Activated CD8-positive, alpha-beta memory T cell treated with anti-CD3 and anti-CD28 coated beads for 4 hours (primary cell): Measurements from ENCODE around the gene PITPNM2.
"Not testable (repeated sequence)": the region's sequence is repeated elsewhere in the genome, so short reads cannot be mapped to it uniquely, and the experiment has no call there.

Source experiments
- DNase-seq, 2 donors: peaks; one replicate each; pipeline ENCODE4 v3.0.0-alpha.2; 2020; ENCODE audit warnings: low read depth in 2 of 2

The PITPNM2 gene

DNA sequence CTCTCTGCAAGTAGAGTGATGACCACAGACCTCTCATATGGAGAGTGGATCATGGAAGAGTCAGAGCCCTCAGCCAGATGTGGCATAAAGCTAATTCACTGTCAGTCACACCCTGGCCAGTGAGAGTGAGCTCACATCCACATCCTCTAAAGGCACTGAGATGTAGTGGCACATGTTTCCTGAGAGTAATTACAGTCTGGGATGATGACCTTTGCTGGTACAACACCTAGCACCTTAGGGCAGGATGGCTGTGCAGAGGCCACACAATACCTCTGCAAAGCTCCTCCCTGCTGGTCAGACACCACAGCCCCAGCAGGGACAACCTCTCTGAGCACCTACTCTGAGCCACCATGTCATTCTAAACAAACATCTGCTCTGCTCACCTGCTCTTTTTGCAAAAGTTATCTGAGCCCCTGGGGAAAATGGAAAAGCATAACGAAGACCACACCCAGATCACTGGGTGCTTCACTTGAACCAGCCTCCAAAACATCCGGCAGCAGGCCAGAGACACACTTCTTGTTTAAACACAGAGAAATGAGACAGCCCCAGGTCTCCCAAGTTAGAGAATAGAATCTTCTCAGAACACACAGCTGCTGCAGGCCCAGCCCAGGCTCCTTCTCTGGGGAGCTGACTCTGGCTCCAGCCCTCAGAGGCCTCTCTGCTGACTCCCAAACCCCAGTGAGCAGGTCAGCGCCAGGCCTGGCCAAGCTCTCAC lies 30.3 kb downstream of the PITPNM2 start:
- no peak for DNase-seq

DNA sequence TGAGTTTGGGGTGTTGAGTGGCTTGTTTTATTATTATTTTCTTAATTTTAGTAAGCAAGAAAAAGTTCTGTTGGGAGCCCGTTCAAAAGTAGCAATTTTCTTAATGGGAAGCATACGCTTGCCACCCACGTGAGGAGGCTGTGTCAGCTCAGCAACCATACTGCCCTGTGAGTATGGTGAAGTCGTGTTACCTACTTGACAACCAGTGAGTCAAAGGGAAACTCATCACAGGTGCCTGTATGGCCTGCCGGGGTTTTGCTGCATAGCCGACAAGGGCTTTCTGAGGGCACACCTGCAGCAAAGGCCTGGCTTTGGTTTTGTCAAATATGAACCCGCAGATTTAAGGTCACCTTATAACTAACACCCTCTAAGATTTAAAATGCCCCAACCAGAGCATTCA lies 31.1 kb downstream of the PITPNM2 start:
- peak in 1 of 2 donors; percentile 13 for DNase-seq

DNA sequence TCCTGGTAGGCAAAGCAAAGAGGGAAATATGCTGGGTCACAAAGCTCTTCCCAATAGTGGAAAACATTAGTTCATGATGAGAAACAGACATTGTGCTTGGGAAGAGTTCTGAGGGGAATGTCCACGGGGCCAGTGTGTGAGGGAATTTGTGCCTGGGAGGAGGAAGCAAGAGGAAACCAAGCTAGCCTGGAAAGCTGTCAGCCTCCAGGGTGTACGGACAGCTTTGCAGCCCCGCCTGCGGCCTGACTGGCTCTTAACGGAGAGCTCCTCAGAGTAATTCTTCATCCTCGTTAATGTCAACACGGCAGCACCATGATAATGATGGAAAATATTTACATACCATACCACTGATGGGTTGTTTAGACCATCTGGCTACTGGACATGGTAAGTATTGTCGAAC lies 32.4 kb downstream of the PITPNM2 start:
- DNase-seq, result no peak

DNA sequence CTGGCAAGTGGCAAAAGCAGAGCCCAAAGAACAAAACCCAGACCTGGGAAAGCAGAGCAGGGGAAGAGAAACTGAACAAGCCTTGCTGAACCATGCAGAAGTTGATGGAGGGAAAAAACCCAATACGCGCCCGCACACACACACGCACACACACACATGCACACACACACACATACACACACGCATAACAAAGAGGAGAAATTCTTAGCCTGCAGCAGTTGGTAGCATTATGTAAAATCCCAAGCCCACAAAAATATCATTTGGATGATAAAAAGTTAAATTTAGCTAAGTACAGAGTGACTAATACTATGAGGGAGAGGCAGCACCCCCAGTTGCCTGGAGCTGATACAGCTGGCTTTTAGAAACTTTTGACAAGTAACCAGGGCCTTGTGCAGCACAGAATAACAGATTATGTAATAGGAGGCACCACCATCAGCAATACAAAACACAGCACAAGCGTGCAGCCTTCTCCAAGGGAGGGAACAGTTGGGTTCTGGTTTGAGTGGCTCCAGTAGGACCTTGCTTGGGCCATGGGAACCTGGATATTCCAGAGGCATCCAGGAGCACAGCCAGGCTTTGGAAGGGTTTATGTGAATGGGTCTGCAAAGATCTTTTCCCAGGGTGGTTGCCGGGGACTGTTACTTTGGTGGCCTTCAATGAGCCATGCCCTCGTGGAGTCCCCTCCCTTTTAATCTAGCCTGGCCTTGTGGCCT lies 35.3 kb downstream of the PITPNM2 start:
- no peak for DNase-seq

DNA sequence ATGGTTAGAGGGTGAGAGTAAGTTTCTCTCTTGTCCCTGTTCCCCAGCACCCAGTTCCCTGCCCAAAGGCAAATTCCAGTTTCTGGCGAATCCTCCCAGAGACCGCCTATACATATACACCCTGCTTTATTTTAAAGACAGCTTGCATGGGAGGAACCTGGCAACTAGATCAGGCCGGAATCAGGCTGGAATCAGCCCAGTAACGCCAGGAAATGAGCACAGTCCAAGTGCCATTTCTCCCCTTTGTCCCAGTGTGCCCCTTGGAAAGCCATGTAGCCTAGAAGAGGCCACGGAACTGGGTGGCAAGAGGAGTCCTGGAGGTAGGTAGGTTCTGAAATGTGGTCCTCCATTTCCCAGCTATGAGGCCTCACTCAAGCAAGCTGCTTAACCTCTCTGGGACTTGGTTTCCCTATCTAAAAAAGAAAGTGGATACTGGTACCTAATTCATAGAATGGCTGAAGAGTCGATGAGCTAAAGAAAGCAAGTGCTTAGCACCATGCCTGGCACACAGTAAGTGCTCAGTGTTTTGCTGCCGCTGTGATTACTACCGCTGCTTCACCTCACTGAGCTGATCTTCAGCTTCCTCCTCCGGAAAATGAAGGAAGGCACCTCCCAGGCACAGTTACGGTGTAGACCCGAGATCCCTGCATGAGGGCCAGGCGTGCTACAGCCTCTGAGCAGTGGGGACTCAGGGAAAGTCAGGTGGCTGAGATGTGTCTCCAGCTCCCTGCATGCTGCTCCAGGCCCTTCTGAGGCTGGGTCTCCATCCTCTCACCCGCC lies 36.4 kb downstream of the PITPNM2 start:
- no peak for DNase-seq

DNA sequence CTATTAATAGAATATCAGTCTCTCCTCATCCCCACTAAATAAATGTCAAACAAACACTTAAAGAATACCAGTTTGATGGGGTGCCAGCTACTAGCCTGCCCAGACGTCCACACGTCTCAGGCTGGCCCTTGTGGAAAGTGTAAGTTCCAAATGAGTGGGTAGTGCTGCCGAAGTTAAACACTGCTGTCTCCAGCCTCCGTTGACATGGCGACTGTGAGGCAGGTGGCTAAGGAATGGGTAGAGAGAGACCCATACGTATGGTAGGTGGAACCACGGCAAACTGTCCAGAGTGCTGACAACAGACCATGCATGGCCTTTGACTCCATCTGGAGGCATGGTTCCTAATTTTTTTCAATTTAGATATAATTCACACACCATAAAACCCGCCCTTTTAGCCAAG lies 37.9 kb downstream of the PITPNM2 start:
- DNase-seq, result no peak

DNA sequence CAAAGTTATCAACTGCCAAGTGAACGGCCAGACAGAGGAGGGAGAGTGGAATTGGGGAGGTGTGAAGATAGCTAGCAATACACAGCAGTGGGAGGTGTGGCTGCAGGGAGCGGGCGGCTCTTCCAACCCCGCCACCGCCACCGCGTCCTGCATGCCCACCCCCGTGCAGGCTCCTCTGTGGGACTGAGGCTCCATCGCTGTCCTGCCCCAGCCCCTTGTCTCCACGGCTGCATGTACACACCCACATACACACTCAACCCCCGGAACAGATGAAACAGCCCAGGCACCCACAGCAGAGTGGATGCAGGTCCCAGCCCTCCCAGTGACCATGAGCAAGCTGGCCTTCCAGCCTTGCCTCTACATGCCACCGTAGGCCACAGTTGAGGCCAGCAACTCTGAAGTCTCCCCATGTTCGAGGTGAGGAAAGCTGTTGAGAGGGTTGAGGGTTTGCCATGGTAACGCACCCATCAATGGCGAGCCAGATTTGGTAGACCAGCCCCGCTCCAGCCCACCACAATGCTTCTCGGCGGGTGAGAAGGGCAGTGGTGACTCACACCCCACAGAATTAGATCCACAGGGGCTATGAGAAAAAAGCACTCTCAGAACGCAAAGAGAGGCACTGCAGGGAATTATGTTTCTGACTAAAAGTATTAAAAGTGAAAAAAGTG lies 39.3 kb downstream of the PITPNM2 start:
- DNase-seq, result no peak

DNA sequence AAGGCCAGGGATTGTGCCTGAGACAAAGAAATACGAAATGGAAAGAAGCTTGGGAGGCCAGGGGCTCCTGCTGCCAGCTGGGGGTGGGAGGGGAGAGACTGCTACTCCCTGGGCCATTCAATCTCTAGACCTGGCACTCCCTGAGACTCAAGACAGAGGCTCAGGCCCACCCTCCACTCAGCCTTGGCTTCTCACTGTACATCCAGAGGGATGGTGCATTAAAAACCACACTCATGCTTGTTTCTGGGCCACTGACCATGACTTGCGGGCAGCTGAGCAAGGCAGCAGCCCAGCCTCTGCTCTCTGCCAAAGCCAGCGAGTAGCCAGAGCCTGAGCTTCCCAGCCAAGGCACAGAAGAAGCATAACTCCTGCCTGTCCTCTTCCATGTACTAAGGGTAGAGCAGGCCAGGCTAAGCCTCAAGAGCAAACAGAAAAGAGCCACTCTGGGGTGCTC lies 41.5 kb downstream of the PITPNM2 start:
- no peak for DNase-seq

DNA sequence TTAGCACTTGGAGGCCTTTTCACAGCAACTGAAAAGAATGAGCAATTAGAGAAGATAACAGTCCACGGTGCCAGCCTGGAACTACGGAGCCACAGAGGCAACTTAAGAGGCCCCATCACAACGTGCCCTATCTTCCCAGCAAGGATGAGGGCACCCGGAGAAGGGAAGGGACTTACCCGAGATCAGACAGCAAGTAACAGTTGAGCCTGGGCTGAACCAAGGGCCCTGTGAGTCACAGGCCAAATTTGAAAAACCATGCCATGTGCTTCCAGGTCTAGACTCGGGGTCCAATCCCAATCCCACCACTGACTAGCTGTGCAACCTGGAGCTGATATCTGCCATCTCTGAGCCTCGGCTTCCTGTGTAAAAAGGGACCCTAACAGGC lies 42.2 kb downstream of the PITPNM2 start:
- DNase-seq, result no peak

DNA sequence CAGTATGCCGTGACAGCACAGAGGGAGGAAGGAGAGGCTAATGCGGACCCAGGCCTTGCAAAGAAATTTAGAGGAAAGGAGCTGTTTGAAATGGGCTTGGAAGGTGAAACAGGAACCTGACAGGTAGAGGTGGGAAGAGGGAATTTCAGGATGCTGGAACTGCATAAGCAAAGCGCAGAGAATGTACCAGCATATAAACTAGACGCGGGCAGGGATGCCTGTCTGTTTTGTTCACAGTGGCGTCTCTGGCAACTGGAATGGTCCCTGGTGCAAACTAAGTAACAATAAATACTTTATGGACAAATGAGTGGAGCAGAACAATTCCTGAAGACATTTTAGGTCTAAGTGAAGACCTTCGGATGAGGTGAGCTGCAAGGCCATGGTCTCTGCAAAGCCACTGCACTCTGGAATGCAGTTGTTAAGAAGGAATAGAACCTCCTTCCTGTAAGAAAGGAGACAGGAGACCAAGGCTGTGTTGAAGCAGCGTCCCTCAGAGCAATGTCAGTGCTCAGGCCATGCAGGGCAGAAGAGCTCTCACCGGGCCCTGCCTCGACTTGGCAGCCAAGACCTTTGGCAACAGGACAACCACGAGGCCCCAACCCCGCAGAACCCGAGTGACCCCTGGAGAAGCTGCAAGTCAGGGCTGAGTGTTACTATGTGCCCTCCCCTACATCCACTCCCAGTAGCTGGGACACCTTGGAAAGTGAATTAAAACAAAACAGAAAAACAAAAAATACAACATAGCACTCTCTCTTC lies 42.8 kb downstream of the PITPNM2 start:
- no peak for DNase-seq

DNA sequence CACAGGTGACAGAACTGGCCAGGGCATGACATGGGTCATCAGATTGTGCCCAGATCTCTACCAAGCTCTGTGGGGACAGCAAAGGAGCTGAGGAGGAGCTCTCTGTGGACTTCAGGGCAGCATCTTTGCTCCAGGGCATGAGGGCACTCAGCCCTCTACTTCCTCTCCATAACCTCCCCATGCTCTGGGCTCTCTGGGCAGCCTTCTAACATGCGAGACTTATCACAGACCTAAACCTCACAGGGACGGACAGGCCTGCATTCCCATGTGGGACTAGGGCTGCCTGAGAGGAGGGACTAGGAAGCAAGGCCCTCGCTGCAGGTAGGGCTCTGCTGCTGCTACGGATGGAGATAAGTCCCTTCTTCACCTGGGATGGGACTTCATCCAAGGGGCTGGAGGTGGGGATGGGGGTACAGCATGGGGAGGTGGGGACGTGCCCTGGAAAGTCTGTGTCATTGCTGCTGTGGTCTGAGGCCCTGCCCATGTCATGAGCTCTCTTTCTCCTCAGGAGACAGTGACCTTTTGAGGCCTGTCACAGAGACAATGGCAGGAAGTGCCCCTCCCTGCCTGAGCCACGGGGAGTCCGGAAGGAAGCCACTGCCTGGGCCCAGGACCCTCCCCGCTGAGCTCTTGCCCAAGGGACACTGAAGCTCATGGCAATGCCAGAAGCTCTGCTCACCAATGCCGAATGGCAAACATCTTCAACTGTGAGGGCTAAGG lies 44.1 kb downstream of the PITPNM2 start:
- DNase-seq, result peak; percentile 33 to 38

DNA sequence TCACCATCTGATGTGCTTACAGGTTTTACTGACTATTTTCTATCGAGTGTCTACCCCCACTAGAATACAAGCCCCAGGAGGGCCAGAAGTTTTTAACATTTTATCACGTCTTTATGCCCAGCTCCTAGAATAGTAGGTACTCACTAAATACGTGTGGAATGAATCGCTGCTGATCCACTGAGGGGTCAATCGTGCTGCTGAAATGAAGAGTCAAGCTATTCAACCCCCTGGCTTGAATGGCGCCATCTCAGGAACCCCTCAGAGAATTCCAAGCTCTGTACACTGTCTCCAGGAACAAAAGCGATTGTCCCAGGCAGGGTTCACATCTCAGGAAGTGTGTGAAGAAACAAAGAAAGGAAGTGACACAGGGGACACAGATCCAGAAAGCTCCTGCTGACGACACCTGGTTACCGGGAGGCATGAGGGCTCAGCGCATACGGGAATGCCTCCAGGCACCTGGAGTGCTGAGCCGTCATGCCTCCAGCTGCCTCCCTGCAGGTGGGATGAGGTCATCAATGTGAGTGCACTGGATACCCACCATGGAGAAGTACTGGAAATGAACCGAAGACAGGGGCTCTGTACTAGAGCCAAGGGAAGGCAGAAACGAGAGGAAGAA lies 45.6 kb downstream of the PITPNM2 start:
- no peak for DNase-seq

DNA sequence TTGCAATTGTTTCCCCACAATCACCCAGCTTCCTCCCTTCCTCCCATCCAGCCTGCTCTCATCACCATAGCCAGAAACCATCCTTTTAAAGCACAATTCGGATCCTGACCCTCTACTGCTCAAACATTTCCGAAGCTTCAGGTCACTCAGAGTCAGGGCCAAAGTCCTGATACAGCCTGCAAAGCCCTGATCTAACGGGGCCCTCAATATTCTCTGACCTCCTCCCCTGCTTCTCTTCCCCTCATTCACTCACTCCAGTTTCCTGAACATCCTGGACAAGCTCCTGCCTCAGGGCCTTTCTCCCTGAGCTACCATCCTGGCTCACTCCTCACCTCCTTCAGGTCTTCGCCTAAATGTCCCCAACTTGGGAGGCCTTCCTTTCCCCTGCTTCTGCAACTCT lies 46.1 kb downstream of the PITPNM2 start:
- DNase-seq, result no peak

DNA sequence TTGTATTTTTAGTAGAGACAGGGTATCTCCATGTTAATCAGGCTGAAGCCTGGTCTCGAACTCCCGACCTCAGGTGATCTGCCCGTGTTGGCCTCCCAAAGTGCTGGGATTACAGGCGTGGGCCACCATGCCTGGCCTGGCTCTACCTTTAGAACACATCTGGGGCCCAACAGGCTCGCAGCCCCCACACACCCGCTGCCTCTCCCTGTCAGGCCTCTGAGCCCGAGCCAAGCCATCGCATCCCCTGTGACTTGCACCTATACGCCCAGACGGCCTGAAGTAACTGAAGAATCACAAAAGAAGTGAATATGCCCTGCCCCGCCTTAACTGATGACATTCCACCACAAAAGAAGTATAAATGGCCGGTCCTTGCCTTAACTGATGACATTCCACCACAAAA lies 46.8 kb downstream of the PITPNM2 start:
- DNase-seq, result not testable (repeated sequence)

DNA sequence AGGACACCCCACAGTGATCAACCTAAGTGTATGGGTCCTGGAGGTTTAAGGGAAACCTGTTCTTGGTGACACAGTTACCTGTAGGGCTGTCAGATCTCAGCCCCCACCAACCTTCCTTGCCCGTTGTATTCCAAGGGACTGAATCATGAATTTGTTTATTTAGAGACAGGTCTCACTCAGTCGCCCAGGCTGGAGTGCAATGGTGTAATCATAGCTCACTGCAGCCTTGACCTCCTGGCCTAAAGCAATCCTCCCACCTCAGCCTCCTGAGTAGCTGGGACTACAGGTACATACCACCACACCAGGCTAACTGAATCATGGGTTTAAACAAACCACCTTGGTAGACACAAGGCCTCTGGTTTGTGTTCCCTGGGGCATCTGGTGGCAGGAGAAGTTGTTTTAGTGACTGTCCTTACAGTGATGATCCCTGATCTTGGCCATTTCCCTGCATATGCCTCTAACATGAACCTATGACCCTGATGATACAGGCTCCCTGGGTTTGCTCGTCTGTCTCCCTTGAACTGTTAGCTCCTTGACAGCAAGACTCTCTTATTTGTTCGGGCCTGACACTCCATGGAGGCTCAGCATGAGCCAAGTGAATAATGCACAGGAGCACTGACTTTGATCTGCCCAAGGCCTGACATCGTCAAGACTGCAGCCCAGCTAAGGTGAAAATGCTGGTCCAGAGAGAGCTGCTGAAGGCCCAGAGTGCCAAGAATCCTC lies 47.9 kb downstream of the PITPNM2 start:
- no peak for DNase-seq

DNA sequence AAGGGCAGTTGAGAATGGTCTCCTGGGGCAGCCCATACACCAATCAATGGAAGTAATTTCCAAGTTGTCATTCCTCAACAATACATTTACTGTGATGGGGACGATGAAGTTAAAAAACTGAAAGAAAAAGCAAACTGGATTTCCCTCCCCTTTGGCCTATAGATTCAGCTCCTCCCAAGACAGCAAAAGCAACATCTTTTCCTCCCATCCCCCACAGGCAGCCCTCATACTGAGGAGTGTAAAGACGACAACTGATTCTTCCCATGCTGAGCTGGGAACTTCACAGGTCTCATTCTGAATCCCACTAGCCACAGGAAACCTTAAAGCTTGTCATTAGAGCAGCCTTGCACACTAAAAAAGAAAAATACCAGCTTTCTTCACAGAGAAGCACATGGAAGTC lies 48.5 kb downstream of the PITPNM2 start:
- no peak for DNase-seq

DNA sequence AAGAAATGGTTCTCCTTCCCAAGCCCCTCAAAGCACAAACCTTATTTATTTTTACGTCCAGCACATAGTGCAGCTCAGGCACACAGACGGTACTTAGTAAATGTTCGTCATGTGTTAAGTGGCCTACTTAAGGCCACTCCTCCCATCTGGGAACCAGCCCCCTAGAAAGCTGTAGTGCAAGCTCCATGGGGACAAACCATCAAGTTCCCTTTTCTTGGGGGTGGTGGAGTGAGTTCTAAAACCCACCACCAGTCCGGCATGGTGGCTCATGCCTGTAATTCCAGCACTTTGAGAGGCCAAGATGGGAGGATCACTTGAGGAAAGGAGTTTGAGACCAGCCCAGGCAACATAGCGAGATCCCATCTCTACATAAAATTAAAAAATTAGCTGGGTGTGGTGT lies 49.4 kb downstream of the PITPNM2 start:
- no peak for DNase-seq
